Endodermal cell (in vitro differentiated cells): ENCODE measurements around the gene DIP2B. TPM values are rescaled to one million over a fixed set of nuclear protein-coding genes. Genes with fewer than 3 reads are reported as not detected.

Experiments used
- DNase-seq: peaks from one replicate; pipeline ENCODE4 v3.0.0-alpha.2; 2017
- H3K27ac ChIP-seq: 2 replicates; pipeline ENCODE4 v1.5.1; 2013; ENCODE audit warnings: mild to moderate bottlenecking, low read depth, low read length, moderate library complexity
- H3K27me3 ChIP-seq: 2 replicates; pipeline ENCODE4 v1.6.1; 2013; ENCODE audit warnings: mild to moderate bottlenecking, low read length, moderate library complexity; ENCODE audit not compliant: insufficient read depth, control insufficient read depth, poor library complexity, severe bottlenecking
- H3K36me3 ChIP-seq: 2 replicates; pipeline ENCODE4 v1.7.0; 2013; ENCODE audit warnings: mild to moderate bottlenecking, low read length, moderate library complexity; ENCODE audit not compliant: control insufficient read depth, insufficient read depth
- H3K4me1 ChIP-seq: one replicate; pipeline ENCODE4 v1.7.0; 2013; ENCODE audit warnings: low read length; ENCODE audit not compliant: control insufficient read depth, insufficient read depth
- H3K4me3 ChIP-seq: 2 replicates; pipeline ENCODE4 v1.5.1; 2013; ENCODE audit warnings: mild to moderate bottlenecking, low read length, moderate library complexity
- H3K9ac ChIP-seq: 2 replicates; pipeline ENCODE4 v1.6.1; 2013; ENCODE audit warnings: mild to moderate bottlenecking, low read length, moderate library complexity; ENCODE audit not compliant: poor library complexity, severe bottlenecking; ENCODE audit errors: extremely low read depth
- H3K9me3 ChIP-seq: 2 replicates; pipeline ENCODE4 v1.6.1; 2013; ENCODE audit warnings: mild to moderate bottlenecking, low read length, moderate library complexity; ENCODE audit not compliant: control insufficient read depth
- H3K27ac Mint-ChIP-seq: 2 replicates; pipeline ENCODE4 v1.8.0; 2020; ENCODE audit warnings: mixed read lengths
- H3K27me3 Mint-ChIP-seq: 2 replicates; pipeline ENCODE4 v1.8.0; 2021; ENCODE audit warnings: mild to moderate bottlenecking, mixed read lengths; ENCODE audit not compliant: insufficient read depth
- H3K36me3 Mint-ChIP-seq: 2 replicates; pipeline ENCODE4 v1.8.0; 2020; ENCODE audit warnings: low read depth, mixed read lengths
- H3K4me1 Mint-ChIP-seq: 2 replicates; pipeline ENCODE4 v1.8.0; 2020; ENCODE audit warnings: mixed read lengths
- H3K4me3 Mint-ChIP-seq: 2 replicates; pipeline ENCODE4 v1.8.0; 2020; ENCODE audit warnings: mild to moderate bottlenecking, moderate library complexity, mixed read lengths
- H3K9me3 Mint-ChIP-seq: 2 replicates; pipeline ENCODE4 v1.8.0; 2020; ENCODE audit warnings: mild to moderate bottlenecking, mixed read lengths
- CTCF ChIP-seq: fragments of 200-600 bp; sonication (generic); conservative IDR thresholded peaks from 2 replicates; pipeline ENCODE4 v1.5.0; 2021; ENCODE audit warnings: antibody characterized with exemption, mild to moderate bottlenecking
- WGBS, 2 experiments: methylation state at CpG; one replicate each; pipeline versions ENCODE4 v1.1.5 to v1.1.7; 2013; ENCODE audit warnings: missing lambda C conversion rate in 2 of 2, mixed read lengths in 1 of 2; ENCODE audit not compliant: insufficient coverage in 1 of 2, insufficient read length in 1 of 2; 5-methylcytosine and 5-hydroxymethylcytosine counted together
- total RNA-seq, 2 donors: library from RNA; stranded (reverse); fragmentation: NEBNext Ultra II Directional in 1 of 2; extraction: Animal tissue kit (Norgen Biotek cat#: 25700) in 1 of 2; gene quantifications; 2 replicates in 1 of 2; 3 replicates in 1 of 2; pipeline ENCODE4 v1.2.1, GENCODE V29; 2021

The DIP2B gene
- total RNA-seq, 2 donors from 2014 or later: 20.6 to 21.3 TPM

GRCh38 chr12:50686406-50686805, 181.6 kb downstream of the DIP2B start:
- Mint-ChIP-seq H3K27ac (no peak overlapping the region), H3K4me1 (peaks cover 21% of the 10 kb centered on the region), H3K9me3 (no peaks in the 10 kb centered on the region), H3K36me3 (peaks cover 49% of the 10 kb centered on the region), H3K4me3 (no peak overlapping the region), H3K27me3 (no peaks in the 10 kb centered on the region)
- 89 to 97% methylated on average over 3 to 4 of the region's 4 CpGs for WGBS, 2 experiments
- H3K4me1 ChIP-seq: peaks cover 5% of the 10 kb centered on the region
- H3K27ac ChIP-seq: no peak overlapping the region
- peaks cover 32% of the 10 kb centered on the region for H3K36me3 ChIP-seq
- no peak for DNase-seq
- H3K27me3 ChIP-seq: no peaks in the 10 kb centered on the region
- no peaks in the 10 kb centered on the region for H3K9me3 ChIP-seq
- TF ChIP-seq CTCF: no peak
- no peak overlapping the region for H3K9ac ChIP-seq
- peak overlapping the region; percentile 36 for H3K4me3 ChIP-seq

GRCh38 chr12:50686976-50687375, 182.2 kb downstream of the DIP2B start:
- H3K27ac ChIP-seq: no peak overlapping the region
- Mint-ChIP-seq H3K4me1 (peaks cover 21% of the 10 kb centered on the region), H3K9me3 (no peaks in the 10 kb centered on the region), H3K36me3 (peaks cover 43% of the 10 kb centered on the region), H3K4me3 (no peak overlapping the region), H3K27ac (no peak overlapping the region), H3K27me3 (no peaks in the 10 kb centered on the region)
- H3K27me3 ChIP-seq: no peaks in the 10 kb centered on the region
- H3K4me1 ChIP-seq: peaks cover 5% of the 10 kb centered on the region
- no peak overlapping the region for H3K9ac ChIP-seq
- H3K36me3 ChIP-seq: peaks cover 28% of the 10 kb centered on the region
- no peak for TF ChIP-seq CTCF
- peak overlapping the region; percentile 36 for H3K4me3 ChIP-seq
- no peaks in the 10 kb centered on the region for H3K9me3 ChIP-seq
- DNase-seq: no peak
- WGBS, 2 experiments: 87 to 92% methylated on average over 1 to 2 of the region's 2 CpGs

- H3K27me3 Mint-ChIP-seq: no peaks in the 10 kb centered on the region
- H3K4me1 Mint-ChIP-seq: peaks cover 23% of the 10 kb centered on the region
- no peak overlapping the region for H3K4me3 ChIP-seq
- no peak overlapping the region for H3K9ac ChIP-seq
- peaks cover 36% of the 10 kb centered on the region for H3K36me3 Mint-ChIP-seq
- TF ChIP-seq CTCF: no peak
- no peak overlapping the region for H3K27ac ChIP-seq
- H3K9me3 ChIP-seq: no peaks in the 10 kb centered on the region
- H3K9me3 Mint-ChIP-seq: no peaks in the 10 kb centered on the region
- H3K4me1 ChIP-seq: peaks cover 11% of the 10 kb centered on the region
- H3K4me3 Mint-ChIP-seq: no peak overlapping the region
- no peak overlapping the region for H3K27ac Mint-ChIP-seq
- WGBS, 2 experiments: 80 to 89% methylated on average over 1 of the region's 1 CpG
- H3K36me3 ChIP-seq: peaks cover 22% of the 10 kb centered on the region
- H3K27me3 ChIP-seq: no peaks in the 10 kb centered on the region
- DNase-seq: no peak
These were observed 184.7 kb downstream of the DIP2B start for GRCh38 chr12:50689437-50689836.
